ENCODE results near the gene CCN5.

- TF ChIP-seq CTCF (IDR thresholded peaks at IDR 0.05; ENCODE audit: low read length) (no peak), EZH2 (IDR thresholded peaks at IDR 0.05; ENCODE audit: borderline replicate concordance, low read length) (no peak)
Observed at GRCh38 chr20:44692932-44693480, 22.2 kb upstream of the CCN5 start.

All from OCI-LY1 (cell line).